ENCODE data around the gene KCNJ5.

The KCNJ5 gene

GRCh38 chr11:128868841-128869671 is 22.1 kb upstream of the KCNJ5 start:
- no peak for DNase-seq (ENCODE audit: low read depth, low spot score)
- no peak overlapping the region for H3K4me3 ChIP-seq (ENCODE audit: low read depth, low read length)
- in situ Hi-C loops (cut with HindIII; ENCODE audit: low sequenced_read_pairs) = no loop called here
- no peak for TF ChIP-seq CTCF (IDR thresholded peaks at IDR 0.05; ENCODE audit: low read depth, low read length)

- in situ Hi-C loops (cut with HindIII; ENCODE audit: low sequenced_read_pairs) = no loop called here
- TF ChIP-seq CTCF (IDR thresholded peaks at IDR 0.05; ENCODE audit: low read depth, low read length) = no peak
- H3K4me3 ChIP-seq (ENCODE audit: low read depth, low read length) = no peak overlapping the region
- DNase-seq (ENCODE audit: low read depth, low spot score) = no peak
These were observed 20.0 kb upstream of the KCNJ5 start for GRCh38 chr11:128871168-128871610.

GRCh38 chr11:128872094-128872493 is 19.1 kb upstream of the KCNJ5 start:
- in situ Hi-C loops (cut with HindIII; ENCODE audit: low sequenced_read_pairs) = no loop called here
- no peak for TF ChIP-seq CTCF (IDR thresholded peaks at IDR 0.05; ENCODE audit: low read depth, low read length)
- no peak for DNase-seq (ENCODE audit: low read depth, low spot score)
- H3K4me3 ChIP-seq (ENCODE audit: low read depth, low read length) = no peak overlapping the region

- TF ChIP-seq CTCF (IDR thresholded peaks at IDR 0.05; ENCODE audit: low read depth, low read length) = no peak
- H3K4me3 ChIP-seq (ENCODE audit: low read depth, low read length) = no peak overlapping the region
- no peak for DNase-seq (ENCODE audit: low read depth, low spot score)
- in situ Hi-C loops (cut with HindIII; ENCODE audit: low sequenced_read_pairs) = no loop called here
These were observed 18.6 kb upstream of the KCNJ5 start for GRCh38 chr11:128872594-128872993.

- H3K4me3 ChIP-seq (ENCODE audit: low read depth, low read length) = no peak overlapping the region
- TF ChIP-seq CTCF (IDR thresholded peaks at IDR 0.05; ENCODE audit: low read depth, low read length) = no peak
- peak; percentile 4 for DNase-seq (ENCODE audit: low read depth, low spot score)
- in situ Hi-C loops (cut with HindIII; ENCODE audit: low sequenced_read_pairs) = no loop called here
These were observed 16.7 kb upstream of the KCNJ5 start for GRCh38 chr11:128874427-128874826.

- H3K4me3 ChIP-seq (ENCODE audit: low read depth, low read length) = no peak overlapping the region
- in situ Hi-C loops (cut with HindIII; ENCODE audit: low sequenced_read_pairs) = no loop called here
- DNase-seq (ENCODE audit: low read depth, low spot score) = no peak
- no peak for TF ChIP-seq CTCF (IDR thresholded peaks at IDR 0.05; ENCODE audit: low read depth, low read length)
These were observed 15.0 kb upstream of the KCNJ5 start for GRCh38 chr11:128876133-128876650.

Measured in astrocyte of the spinal cord (primary cell).